ENCODE measurements around the gene SLC17A4.

Gene SLC17A4

GRCh38 chr6:25794784-25795183 lies 40.2 kb downstream of the SLC17A4 start:
- no peaks in the 10 kb centered on the region for H3K27me3 ChIP-seq (replicated peaks)
- no peaks in the 10 kb centered on the region for H3K36me3 ChIP-seq (replicated peaks)
- no peak for DNase-seq
- H3K4me3 ChIP-seq (ENCODE audit: low read depth, low read length): no peak overlapping the region
- in situ Hi-C loops (cut with HindIII; ENCODE audit: low pct_ligation_motif_present, low sequenced_read_pairs): no loop called here
- no peak for TF ChIP-seq CTCF (IDR thresholded peaks at IDR 0.05; ENCODE audit: low read depth, low read length, missing control alignments)
- no peak overlapping the region for H3K27ac ChIP-seq

- no peak overlapping the region for H3K4me3 ChIP-seq (ENCODE audit: low read depth, low read length)
- H3K27ac ChIP-seq: no peak overlapping the region
- in situ Hi-C loops (cut with HindIII; ENCODE audit: low pct_ligation_motif_present, low sequenced_read_pairs): no loop called here
- H3K36me3 ChIP-seq (replicated peaks): no peaks in the 10 kb centered on the region
- H3K27me3 ChIP-seq (replicated peaks): no peaks in the 10 kb centered on the region
- no peak for DNase-seq
- no peak for TF ChIP-seq CTCF (IDR thresholded peaks at IDR 0.05; ENCODE audit: low read depth, low read length, missing control alignments)
These were observed 46.9 kb downstream of the SLC17A4 start for GRCh38 chr6:25801436-25801835.

GRCh38 chr6:25804804-25805203 lies 50.3 kb downstream of the SLC17A4 start:
- no peak overlapping the region for H3K27ac ChIP-seq
- no peaks in the 10 kb centered on the region for H3K36me3 ChIP-seq (replicated peaks)
- in situ Hi-C loops (cut with HindIII; ENCODE audit: low pct_ligation_motif_present, low sequenced_read_pairs): no loop called here
- no peak overlapping the region for H3K4me3 ChIP-seq (ENCODE audit: low read depth, low read length)
- H3K27me3 ChIP-seq (replicated peaks): no peaks in the 10 kb centered on the region
- DNase-seq: no peak
- no peak for TF ChIP-seq CTCF (IDR thresholded peaks at IDR 0.05; ENCODE audit: low read depth, low read length, missing control alignments)

GRCh38 chr6:25815194-25815593 lies 60.7 kb downstream of the SLC17A4 start:
- no peak for DNase-seq
- Histone ChIP-seq H3K27me3 (replicated peaks) (no peaks in the 10 kb centered on the region), H3K36me3 (replicated peaks) (no peaks in the 10 kb centered on the region), H3K4me3 (ENCODE audit: low read depth, low read length) (no peak overlapping the region), H3K27ac (no peak overlapping the region)
- in situ Hi-C loops (cut with HindIII; ENCODE audit: low pct_ligation_motif_present, low sequenced_read_pairs): no loop called here
- no peak for TF ChIP-seq CTCF (IDR thresholded peaks at IDR 0.05; ENCODE audit: low read depth, low read length, missing control alignments)

- in situ Hi-C loops (cut with HindIII; ENCODE audit: low pct_ligation_motif_present, low sequenced_read_pairs): no loop called here
- TF ChIP-seq CTCF (IDR thresholded peaks at IDR 0.05; ENCODE audit: low read depth, low read length, missing control alignments): no peak
- Histone ChIP-seq H3K4me3 (ENCODE audit: low read depth, low read length) (no peak overlapping the region), H3K36me3 (replicated peaks) (no peaks in the 10 kb centered on the region), H3K27me3 (replicated peaks) (no peaks in the 10 kb centered on the region), H3K27ac (no peak overlapping the region)
- no peak for DNase-seq
These were observed 61.7 kb downstream of the SLC17A4 start for GRCh38 chr6:25816252-25816651.

GRCh38 chr6:25821341-25821740 lies 66.8 kb downstream of the SLC17A4 start:
- in situ Hi-C loops (cut with HindIII; ENCODE audit: low pct_ligation_motif_present, low sequenced_read_pairs): no loop called here
- no peak overlapping the region for H3K27ac ChIP-seq
- H3K36me3 ChIP-seq (replicated peaks): no peaks in the 10 kb centered on the region
- no peaks in the 10 kb centered on the region for H3K27me3 ChIP-seq (replicated peaks)
- TF ChIP-seq CTCF (IDR thresholded peaks at IDR 0.05; ENCODE audit: low read depth, low read length, missing control alignments): no peak
- no peak overlapping the region for H3K4me3 ChIP-seq (ENCODE audit: low read depth, low read length)
- no peak for DNase-seq

Data from brain microvascular endothelial cell (primary cell).